ENCODE measurements around the gene AMELX.

DNA sequence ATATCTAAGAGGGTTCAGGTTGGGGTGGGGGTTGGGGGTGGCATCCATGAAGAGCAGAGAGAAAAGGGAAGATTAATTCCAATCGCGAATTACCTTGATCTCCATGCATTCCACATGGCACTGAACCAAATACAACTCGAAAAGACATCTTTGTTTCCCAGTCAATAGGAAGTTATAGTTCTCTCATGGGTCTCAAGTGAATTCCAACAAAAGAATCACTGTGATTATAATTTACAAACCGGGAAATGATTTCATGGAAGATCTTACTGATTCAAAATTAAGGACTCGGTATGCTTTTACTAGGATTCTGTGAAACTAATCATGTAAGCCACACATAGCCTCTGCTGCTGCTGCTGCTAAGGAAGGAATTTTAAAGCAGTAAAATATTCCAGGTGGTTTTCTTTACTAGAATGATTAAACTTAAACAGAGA, 26.6 kb upstream of the AMELX start:
- TF ChIP-seq, protein P1, sequence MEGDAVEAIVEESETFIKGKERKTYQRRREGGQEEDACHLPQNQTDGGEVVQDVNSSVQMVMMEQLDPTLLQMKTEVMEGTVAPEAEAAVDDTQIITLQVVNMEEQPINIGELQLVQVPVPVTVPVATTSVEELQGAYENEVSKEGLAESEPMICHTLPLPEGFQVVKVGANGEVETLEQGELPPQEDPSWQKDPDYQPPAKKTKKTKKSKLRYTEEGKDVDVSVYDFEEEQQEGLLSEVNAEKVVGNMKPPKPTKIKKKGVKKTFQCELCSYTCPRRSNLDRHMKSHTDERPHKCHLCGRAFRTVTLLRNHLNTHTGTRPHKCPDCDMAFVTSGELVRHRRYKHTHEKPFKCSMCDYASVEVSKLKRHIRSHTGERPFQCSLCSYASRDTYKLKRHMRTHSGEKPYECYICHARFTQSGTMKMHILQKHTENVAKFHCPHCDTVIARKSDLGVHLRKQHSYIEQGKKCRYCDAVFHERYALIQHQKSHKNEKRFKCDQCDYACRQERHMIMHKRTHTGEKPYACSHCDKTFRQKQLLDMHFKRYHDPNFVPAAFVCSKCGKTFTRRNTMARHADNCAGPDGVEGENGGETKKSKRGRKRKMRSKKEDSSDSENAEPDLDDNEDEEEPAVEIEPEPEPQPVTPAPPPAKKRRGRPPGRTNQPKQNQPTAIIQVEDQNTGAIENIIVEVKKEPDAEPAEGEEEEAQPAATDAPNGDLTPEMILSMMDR (conservative IDR thresholded peaks at IDR 0.05; ENCODE audit: low read depth, low read length) = no peak
- TF ChIP-seq EZH2 (IDR thresholded peaks at IDR 0.05; ENCODE audit: borderline replicate concordance, low read depth, low read length, poor library complexity, severe bottlenecking) = no peak

Data from A673 (cell line).